Heart left ventricle (tissue), 13 donors: ENCODE measurements around the gene PTPN3.

Experiments
- CTCF ChIP-seq, 12 donors: fragments of 200-600 bp; sonication (generic) in 4 of 12; IDR thresholded peaks; one replicate each; pipeline versions ENCODE4 v1.5.0 to v1.8.0; 2018 to 2022; ENCODE audit warnings: antibody characterized with exemption in 12 of 12, mild to moderate bottlenecking in 5 of 12
- POLR2A ChIP-seq, 2 donors: fragments of 450-650 bp; IDR thresholded peaks; one replicate each; pipeline ENCODE4 v1.6.1; 2017; ENCODE audit warnings: antibody characterized with exemption in 2 of 2, mild to moderate bottlenecking in 2 of 2, moderate library complexity in 2 of 2
- donor health status: ischemic (EF 13 %, LVEDD 7.1; RV severe dilation, severe dysfunction).
- donor health status: DM: no; HTN: yes; CAD: no.
- donor health status: DM: no; HTN: no; CAD: no.
- donor health status: ischemic (EF 25% LVEDD 6.9; RV normal size, moderate dysfunction).
- donor health status: ischemic (EF 25% LVEDD 5.7; RV mildly dilated, moderate dysfunction).
- donor health status: ischemic (EF 35%, LVEDD 5.7; RV mildly dilated, moderate dysfunction).
- donor health status: nonischemic (EF 11% LVEDD 7.7; RV severe dilation, severe dysfunction).
- donor health status: DM: yes; HTN: yes; CAD: no.
- donor health status: PGD.
- donor health status: ischemic (EF 29% LVEDD 5.4; RV normal size, mild dysfunction).
- donor health status: nonischemic (EF 23%, LVEDD 6.1; RV moderate dilation, normal function).

GRCh38 chr9:109437286-109437685 is 60.8 kb downstream of the PTPN3 start:
- TF ChIP-seq CTCF (IDR thresholded peaks at IDR 0.05) (no peak), POLR2A (IDR thresholded peaks at IDR 0.05) (no peak)
